Nephron progenitor cell (in vitro differentiated cells): Measurements from ENCODE around the gene CD226.

Experiments used
- DNase-seq: peaks from one replicate; pipeline ENCODE4 v3.0.0; 2021
- H3K27ac Mint-ChIP-seq: 2 replicates; pipeline ENCODE4 v1.8.0; 2021; ENCODE audit warnings: mild to moderate bottlenecking, moderate library complexity, mixed read lengths
- H3K27me3 Mint-ChIP-seq: 2 replicates; pipeline ENCODE4 v1.8.0; 2021; ENCODE audit warnings: mild to moderate bottlenecking, low read depth, mixed read lengths; ENCODE audit not compliant: poor library complexity
- H3K36me3 Mint-ChIP-seq: 2 replicates; pipeline ENCODE4 v1.8.0; 2021; ENCODE audit warnings: low read depth, mixed read lengths
- H3K4me1 Mint-ChIP-seq: 2 replicates; pipeline ENCODE4 v1.8.0; 2021; ENCODE audit warnings: mixed read lengths
- H3K4me3 Mint-ChIP-seq: 2 replicates; pipeline ENCODE4 v1.8.0; 2021; ENCODE audit warnings: mild to moderate bottlenecking, moderate library complexity, mixed read lengths
- H3K9me3 Mint-ChIP-seq: 2 replicates; pipeline ENCODE4 v1.8.0; 2021; ENCODE audit warnings: mild to moderate bottlenecking, moderate library complexity, mixed read lengths
- TF ChIP-seq, protein P1 (sequence below): fragments of 200-600 bp; sonication (generic); IDR thresholded peaks from 2 replicates; pipeline ENCODE4 v1.5.0; 2021; ENCODE audit warnings: antibody characterized with exemption

CD226 gene

GRCh38 chr18:69954719-69955480 lies 7.2 kb upstream of the CD226 start:
- peaks cover 11% of the 10 kb centered on the region for H3K4me1 Mint-ChIP-seq
- H3K36me3 Mint-ChIP-seq = no peaks in the 10 kb centered on the region
- H3K9me3 Mint-ChIP-seq = no peaks in the 10 kb centered on the region
- H3K27ac Mint-ChIP-seq = peak overlapping the region; percentile 60
- TF ChIP-seq, protein P1, sequence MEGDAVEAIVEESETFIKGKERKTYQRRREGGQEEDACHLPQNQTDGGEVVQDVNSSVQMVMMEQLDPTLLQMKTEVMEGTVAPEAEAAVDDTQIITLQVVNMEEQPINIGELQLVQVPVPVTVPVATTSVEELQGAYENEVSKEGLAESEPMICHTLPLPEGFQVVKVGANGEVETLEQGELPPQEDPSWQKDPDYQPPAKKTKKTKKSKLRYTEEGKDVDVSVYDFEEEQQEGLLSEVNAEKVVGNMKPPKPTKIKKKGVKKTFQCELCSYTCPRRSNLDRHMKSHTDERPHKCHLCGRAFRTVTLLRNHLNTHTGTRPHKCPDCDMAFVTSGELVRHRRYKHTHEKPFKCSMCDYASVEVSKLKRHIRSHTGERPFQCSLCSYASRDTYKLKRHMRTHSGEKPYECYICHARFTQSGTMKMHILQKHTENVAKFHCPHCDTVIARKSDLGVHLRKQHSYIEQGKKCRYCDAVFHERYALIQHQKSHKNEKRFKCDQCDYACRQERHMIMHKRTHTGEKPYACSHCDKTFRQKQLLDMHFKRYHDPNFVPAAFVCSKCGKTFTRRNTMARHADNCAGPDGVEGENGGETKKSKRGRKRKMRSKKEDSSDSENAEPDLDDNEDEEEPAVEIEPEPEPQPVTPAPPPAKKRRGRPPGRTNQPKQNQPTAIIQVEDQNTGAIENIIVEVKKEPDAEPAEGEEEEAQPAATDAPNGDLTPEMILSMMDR = no peak
- no peaks in the 10 kb centered on the region for H3K27me3 Mint-ChIP-seq
- no peak overlapping the region for H3K4me3 Mint-ChIP-seq
- no peak for DNase-seq

- no peak overlapping the region for H3K4me3 Mint-ChIP-seq
- H3K9me3 Mint-ChIP-seq = no peaks in the 10 kb centered on the region
- H3K27ac Mint-ChIP-seq = no peak overlapping the region
These were observed 5.5 kb upstream of the CD226 start for GRCh38 chr18:69953191-69953590.

DNA sequence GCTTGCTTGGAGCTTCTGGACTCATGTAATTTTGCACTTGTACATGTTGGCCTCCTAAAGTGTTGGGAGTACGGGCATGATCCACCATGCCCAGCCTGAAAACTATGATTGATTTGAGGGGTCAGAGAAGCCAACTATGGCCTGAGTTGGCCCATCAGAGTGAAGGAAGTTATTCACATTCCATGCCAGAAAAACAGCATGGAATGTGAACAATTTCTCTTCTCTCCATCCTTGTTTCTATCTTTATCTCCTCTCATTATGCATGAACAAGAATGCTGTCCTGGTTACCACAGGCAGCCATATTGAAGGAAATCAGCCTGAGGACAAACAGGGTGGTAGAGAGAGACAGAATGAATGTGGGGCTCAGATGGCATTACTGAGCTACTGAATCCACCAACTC lies 3.5 kb upstream of the CD226 start:
- no peaks in the 10 kb centered on the region for H3K36me3 Mint-ChIP-seq
- TF ChIP-seq, protein P1 = no peak
- no peak for DNase-seq
- H3K4me3 Mint-ChIP-seq = no peak overlapping the region
- H3K27ac Mint-ChIP-seq = no peak overlapping the region
- H3K4me1 Mint-ChIP-seq = no peaks in the 10 kb centered on the region
- no peaks in the 10 kb centered on the region for H3K9me3 Mint-ChIP-seq
- no peaks in the 10 kb centered on the region for H3K27me3 Mint-ChIP-seq

More at GRCh38 chr18:69953191-69953590, 5.5 kb upstream of the CD226 start:
- no peaks in the 10 kb centered on the region for H3K27me3 Mint-ChIP-seq
- no peaks in the 10 kb centered on the region for H3K36me3 Mint-ChIP-seq
- no peak for DNase-seq
- TF ChIP-seq, protein P1 = no peak
- no peaks in the 10 kb centered on the region for H3K4me1 Mint-ChIP-seq

GRCh38 chr18:69949538-69949936 lies 1.9 kb upstream of the CD226 start:
- peaks cover 2% of the 10 kb centered on the region for H3K27me3 Mint-ChIP-seq
- peaks cover 1% of the 10 kb centered on the region for H3K4me1 Mint-ChIP-seq
- no peaks in the 10 kb centered on the region for H3K36me3 Mint-ChIP-seq
- no peak overlapping the region for H3K4me3 Mint-ChIP-seq
- H3K9me3 Mint-ChIP-seq = no peaks in the 10 kb centered on the region
- DNase-seq = no peak
- H3K27ac Mint-ChIP-seq = no peak overlapping the region
- TF ChIP-seq, protein P1 = no peak

DNA sequence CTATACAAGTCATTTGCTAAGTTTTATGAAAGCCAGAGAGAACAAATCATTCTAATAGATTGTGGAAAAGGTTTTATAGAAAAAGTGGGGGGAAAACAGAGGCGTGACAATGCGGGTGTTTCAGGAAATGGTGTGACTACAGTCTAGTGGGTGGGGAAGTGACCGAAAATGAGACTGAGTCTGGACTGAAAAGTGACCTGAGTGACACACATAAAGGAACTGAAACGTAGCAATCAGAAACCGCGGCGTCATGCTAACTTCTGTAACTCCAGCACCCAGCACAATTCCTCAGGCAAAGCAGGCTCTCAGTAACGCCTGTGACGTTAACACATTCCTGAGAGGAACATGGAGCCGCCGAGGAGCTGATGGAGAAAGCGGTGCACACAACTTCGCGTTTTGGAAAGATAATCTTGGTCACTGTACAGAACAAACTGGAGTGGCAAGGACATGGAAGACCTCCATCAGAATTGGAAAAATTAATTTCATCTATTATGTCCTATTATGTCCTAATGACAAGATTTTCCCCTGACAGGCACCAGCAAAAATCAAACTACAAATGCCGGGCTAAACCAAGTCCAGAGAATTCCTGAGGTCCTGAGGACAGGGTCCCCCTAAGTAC lies 1.4 kb upstream of the CD226 start:
- H3K36me3 Mint-ChIP-seq = no peaks in the 10 kb centered on the region
- H3K9me3 Mint-ChIP-seq = no peaks in the 10 kb centered on the region
- TF ChIP-seq, protein P1 = no peak
- DNase-seq = no peak
- no peak overlapping the region for H3K4me3 Mint-ChIP-seq
- H3K27ac Mint-ChIP-seq = no peak overlapping the region
- H3K27me3 Mint-ChIP-seq = peaks cover 2% of the 10 kb centered on the region
- peaks cover 6% of the 10 kb centered on the region for H3K4me1 Mint-ChIP-seq
